Fibroblast of villous mesenchyme (primary cell): ENCODE data around the gene SYNPO. TPM values are rescaled to one million over a fixed set of nuclear protein-coding genes. Genes with fewer than 3 reads are reported as not detected.

Experiments used
- DNase-seq: peaks from one replicate; pipeline ENCODE4 v3.0.0-alpha.2; 2010; ENCODE audit warnings: low read depth
- H3K4me3 ChIP-seq: 2 replicates; pipeline ENCODE4 v1.5.1; 2011; ENCODE audit warnings: low read depth, mild to moderate bottlenecking, low read length
- CTCF ChIP-seq: IDR thresholded peaks from 2 replicates; pipeline ENCODE4 v1.5.1; 2012; ENCODE audit warnings: low read depth, mild to moderate bottlenecking, low read length; ENCODE audit not compliant: insufficient read depth
- total RNA-seq: library from RNA; depleted of rRNA; stranded (reverse); fragments of >200 nt; gene quantifications from 2 replicates; pipeline ENCODE4 v1.2.3, GENCODE V29; 2012

SYNPO gene
- total RNA-seq, 1 donor: 7.3 TPM

GRCh38 chr5:150650021-150651006, 9.9 kb downstream of the SYNPO start:
- no peak for DNase-seq
- no peak for TF ChIP-seq CTCF
- no peak overlapping the region for H3K4me3 ChIP-seq

- H3K4me3 ChIP-seq: no peak overlapping the region
- DNase-seq: no peak
- TF ChIP-seq CTCF: no peak
Measured at GRCh38 chr5:150651382-150651781, 10.9 kb downstream of the SYNPO start.

- TF ChIP-seq CTCF: no peak
- no peak for DNase-seq
- H3K4me3 ChIP-seq: no peak overlapping the region
Measured at GRCh38 chr5:150651924-150652671, 11.6 kb downstream of the SYNPO start.

- no peak overlapping the region for H3K4me3 ChIP-seq
- DNase-seq: no peak
- peak; percentile 35 for TF ChIP-seq CTCF
Measured at GRCh38 chr5:150653145-150653761, 12.8 kb downstream of the SYNPO start.

GRCh38 chr5:150653762-150654556, 13.5 kb downstream of the SYNPO start:
- no peak for DNase-seq

More at GRCh38 chr5:150653762-150654556, 13.5 kb downstream of the SYNPO start:
- TF ChIP-seq CTCF: no peak
- no peak overlapping the region for H3K4me3 ChIP-seq
